Measurements from ENCODE around the gene LRP3. TPM values are rescaled to one million over a fixed set of nuclear protein-coding genes. Genes with fewer than 3 reads are reported as not detected.
A peak's percentile ranks its signal among the peaks of the same experiment; 100 is the strongest.

Gene LRP3
- total and polyA plus RNA-seq, 2 of the 13 experiments (the other 11 are each of a cell fraction or from before 2014, with no cell fraction given) = 17.6 to 51.6 TPM

- no peak for TF ChIP-seq ZFP41 (CRISPR knock-in tag; IDR thresholded peaks at IDR 0.05; ENCODE audit: borderline replicate concordance)
- TF ChIP-seq NR2F2 (IDR thresholded peaks at IDR 0.05; ENCODE audit: borderline replicate concordance, low read depth) = no peak
- 0 out of 2 replicates have a peak, but pooled peaks have one; percentile 19 for TF ChIP-seq HBP1 (CRISPR knock-in tag; IDR thresholded peaks at IDR 0.05; ENCODE audit: low read depth)
- TF ChIP-seq SP4 (CRISPR knock-in tag; IDR thresholded peaks at IDR 0.05) = no peak
- no peak for TF ChIP-seq ZNF777 (CRISPR knock-in tag; IDR thresholded peaks at IDR 0.05)
- peak; percentile 57; the same call in 1 of the 2 replicates for TF ChIP-seq PAXIP1 (CRISPR knock-in tag; conservative IDR thresholded peaks at IDR 0.05)
- no peak for TF ChIP-seq MED1 (CRISPR knock-in tag; IDR thresholded peaks at IDR 0.05)
- 0 out of 2 replicates have a peak, but pooled peaks have one; percentile 36 for TF ChIP-seq ZBTB8A (CRISPR knock-in tag; IDR thresholded peaks at IDR 0.05; ENCODE audit: borderline replicate concordance, low read depth)
- TF ChIP-seq ZNF136 (CRISPR knock-in tag; IDR thresholded peaks at IDR 0.05; ENCODE audit: low read depth) = 0 out of 2 replicates have a peak, but pooled peaks have one; percentile 78
- TF ChIP-seq ZNF83 (CRISPR knock-in tag; IDR thresholded peaks at IDR 0.05; ENCODE audit: borderline replicate concordance) = no peak
- TF ChIP-seq JUND (CRISPR knock-in tag; IDR thresholded peaks at IDR 0.05) = no peak
- peak; percentile 20 for TF ChIP-seq IKZF4 (CRISPR knock-in tag; IDR thresholded peaks at IDR 0.05; ENCODE audit: borderline replicate concordance, low read depth, not compliant biosample characterization)
- TF ChIP-seq MTF1 (CRISPR knock-in tag; IDR thresholded peaks at IDR 0.05) = no peak
- TF ChIP-seq ZNF317 (CRISPR knock-in tag; IDR thresholded peaks at IDR 0.05) = no peak
- TF ChIP-seq, protein P1, sequence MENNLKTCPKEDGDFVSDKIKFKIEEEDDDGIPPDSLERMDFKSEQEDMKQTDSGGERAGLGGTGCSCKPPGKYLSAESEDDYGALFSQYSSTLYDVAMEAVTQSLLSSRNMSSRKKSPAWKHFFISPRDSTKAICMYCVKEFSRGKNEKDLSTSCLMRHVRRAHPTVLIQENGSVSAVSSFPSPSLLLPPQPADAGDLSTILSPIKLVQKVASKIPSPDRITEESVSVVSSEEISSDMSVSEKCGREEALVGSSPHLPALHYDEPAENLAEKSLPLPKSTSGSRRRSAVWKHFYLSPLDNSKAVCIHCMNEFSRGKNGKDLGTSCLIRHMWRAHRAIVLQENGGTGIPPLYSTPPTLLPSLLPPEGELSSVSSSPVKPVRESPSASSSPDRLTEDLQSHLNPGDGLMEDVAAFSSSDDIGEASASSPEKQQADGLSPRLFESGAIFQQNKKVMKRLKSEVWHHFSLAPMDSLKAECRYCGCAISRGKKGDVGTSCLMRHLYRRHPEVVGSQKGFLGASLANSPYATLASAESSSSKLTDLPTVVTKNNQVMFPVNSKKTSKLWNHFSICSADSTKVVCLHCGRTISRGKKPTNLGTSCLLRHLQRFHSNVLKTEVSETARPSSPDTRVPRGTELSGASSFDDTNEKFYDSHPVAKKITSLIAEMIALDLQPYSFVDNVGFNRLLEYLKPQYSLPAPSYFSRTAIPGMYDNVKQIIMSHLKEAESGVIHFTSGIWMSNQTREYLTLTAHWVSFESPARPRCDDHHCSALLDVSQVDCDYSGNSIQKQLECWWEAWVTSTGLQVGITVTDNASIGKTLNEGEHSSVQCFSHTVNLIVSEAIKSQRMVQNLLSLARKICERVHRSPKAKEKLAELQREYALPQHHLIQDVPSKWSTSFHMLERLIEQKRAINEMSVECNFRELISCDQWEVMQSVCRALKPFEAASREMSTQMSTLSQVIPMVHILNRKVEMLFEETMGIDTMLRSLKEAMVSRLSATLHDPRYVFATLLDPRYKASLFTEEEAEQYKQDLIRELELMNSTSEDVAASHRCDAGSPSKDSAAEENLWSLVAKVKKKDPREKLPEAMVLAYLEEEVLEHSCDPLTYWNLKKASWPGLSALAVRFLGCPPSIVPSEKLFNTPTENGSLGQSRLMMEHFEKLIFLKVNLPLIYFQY (CRISPR knock-in tag; IDR thresholded peaks at IDR 0.05; ENCODE audit: borderline replicate concordance) = peak; percentile 35; the same call in 1 of the 2 replicates
- no peak for TF ChIP-seq ZNF737 (CRISPR knock-in tag; IDR thresholded peaks at IDR 0.05; ENCODE audit: borderline replicate concordance)
- no peak for TF ChIP-seq KLF16 (CRISPR knock-in tag; IDR thresholded peaks at IDR 0.05)
- peak; percentile 36 for TF ChIP-seq TARDBP (CRISPR knock-in tag; IDR thresholded peaks at IDR 0.05)
- TF ChIP-seq HMGA1 (CRISPR knock-in tag; conservative IDR thresholded peaks at IDR 0.05) = no peak
- TF ChIP-seq POLR2A (IDR thresholded peaks at IDR 0.05; ENCODE audit: insufficient read depth in 1 of 2, low read depth in 2 of 2, low read length in 2 of 2) = no peak
- TF ChIP-seq ZNF570 (CRISPR knock-in tag; IDR thresholded peaks at IDR 0.05; ENCODE audit: borderline replicate concordance) = no peak
Observed at GRCh38 chr19:33241091-33241529, 47.0 kb downstream of the LRP3 start (continued).
